GM18858 (cell line): ENCODE results near the gene MUC15.
"Not testable (repeated sequence)": the region's sequence is repeated elsewhere in the genome, so short reads cannot be mapped to it uniquely, and the experiment has no call there.

Experiments used
- ATAC-seq: cut with Tn5 transposase; IDR thresholded peaks from one replicate; pipeline ENCODE4 v1.9.1; 2021; ENCODE audit not compliant: unreplicated experiment

MUC15 gene

GRCh38 chr11:26571861-26572654 is at the start of gene MUC15:
TSS of gene MUC15 (minus strand) at chr11:26572263. CDS start at chr11:26567094, 5,169 bp downstream.
- ATAC-seq: no peak

GRCh38 chr11:26621132-26621531 is 49.1 kb upstream of the MUC15 start:
- no peak for ATAC-seq

GRCh38 chr11:26620282-26621045 is 48.4 kb upstream of the MUC15 start:
- ATAC-seq: no peak

GRCh38 chr11:26618441-26618840 is 46.4 kb upstream of the MUC15 start:
- no peak for ATAC-seq

- ATAC-seq: no peak
Observed at GRCh38 chr11:26613759-26614158, 41.7 kb upstream of the MUC15 start.

GRCh38 chr11:26608507-26609146 is 36.6 kb upstream of the MUC15 start:
- no peak for ATAC-seq

GRCh38 chr11:26607725-26608506 is 35.9 kb upstream of the MUC15 start:
- no peak for ATAC-seq

GRCh38 chr11:26599876-26600434 is 27.9 kb upstream of the MUC15 start:
- no peak for ATAC-seq

- ATAC-seq: no peak
Observed at GRCh38 chr11:26599425-26599824, 27.4 kb upstream of the MUC15 start.

- no peak for ATAC-seq
Observed at GRCh38 chr11:26597899-26598298, 25.8 kb upstream of the MUC15 start.

- ATAC-seq: not testable (repeated sequence)
Observed at GRCh38 chr11:26597049-26597689, 25.1 kb upstream of the MUC15 start.

- ATAC-seq: not testable (repeated sequence)
Observed at GRCh38 chr11:26595207-26595865, 23.3 kb upstream of the MUC15 start.

- no peak for ATAC-seq
Observed at GRCh38 chr11:26593691-26594090, 21.6 kb upstream of the MUC15 start.

GRCh38 chr11:26587073-26587472 is 15.0 kb upstream of the MUC15 start:
- no peak for ATAC-seq

- no peak for ATAC-seq
Observed at GRCh38 chr11:26584818-26585217, 12.8 kb upstream of the MUC15 start.

GRCh38 chr11:26583550-26583949 is 11.5 kb upstream of the MUC15 start:
- ATAC-seq: no peak

- no peak for ATAC-seq
Observed at GRCh38 chr11:26580929-26581328, 8.9 kb upstream of the MUC15 start.

- no peak for ATAC-seq
Observed at GRCh38 chr11:26579683-26580082, 7.6 kb upstream of the MUC15 start.

- no peak for ATAC-seq
Observed at GRCh38 chr11:26578998-26579661, 7.1 kb upstream of the MUC15 start.
